Measurements from ENCODE around the gene KCNT1.

GRCh38 chr9:135744333-135745070 lies 42.5 kb downstream of the KCNT1 start:
- TF ChIP-seq CTCF (IDR thresholded peaks at IDR 0.05; ENCODE audit: low read depth, low read length) (no peak), EZH2phosphoT487 (IDR thresholded peaks at IDR 0.05; ENCODE audit: low read depth) (no peak)

Data from OCI-LY3 (cell line).